Adrenal gland (tissue), 12 donors: Measurements from ENCODE around the gene STRC. TPM values are rescaled to one million over a fixed set of nuclear protein-coding genes. Genes with fewer than 3 reads are reported as not detected.
"Not testable (repeated sequence)": the region's sequence is repeated elsewhere in the genome, so short reads cannot be mapped to it uniquely, and the experiment has no call there.

Experiments used
- DNase-seq, 7 donors: peaks; one replicate each; pipeline ENCODE4 v3.0.0-alpha.2; 2019 to 2020
- H3K27ac ChIP-seq, 5 donors: fragments of 200-600 bp; sonication (generic) in 4 of 5; 1 replicate in 3 of 5; 2 replicates in 2 of 5; pipeline versions ENCODE4 v1.5.1 to v1.8.0; 2016 to 2020; ENCODE audit warnings: mild to moderate bottlenecking in 1 of 5
- H3K27me3 ChIP-seq: fragments of 200-600 bp; 2 replicates; pipeline ENCODE4 v1.8.0; 2021
- H3K36me3 ChIP-seq, 2 donors: fragments of 200-600 bp; replicated peaks in 1 of 2; 1 replicate in 1 of 2; 2 replicates in 1 of 2; pipeline versions ENCODE4 v1.5.1 to v1.8.0; 2018 to 2022
- H3K4me1 ChIP-seq, 2 donors: fragments of 200-600 bp; replicated peaks in 1 of 2; 1 replicate in 1 of 2; 2 replicates in 1 of 2; pipeline versions ENCODE4 v1.5.1 to v1.8.0; 2018 to 2021
- H3K4me3 ChIP-seq, 4 donors: fragments of 200-600 bp; sonication (generic) in 3 of 4; one replicate each; pipeline ENCODE4 v1.5.1; 2016 to 2018
- H3K9me3 ChIP-seq, 3 donors: fragments of 200-600 bp; sonication (generic) in 1 of 3; replicated peaks in 1 of 3; 1 replicate in 2 of 3; 2 replicates in 1 of 3; pipeline versions ENCODE4 v1.5.1 to v1.8.0; 2016 to 2021
- POLR2A ChIP-seq, 2 donors: fragments of 450-650 bp; IDR thresholded peaks; one replicate each; pipeline ENCODE4 v1.6.1; 2017; ENCODE audit warnings: antibody characterized with exemption in 2 of 2, mild to moderate bottlenecking in 2 of 2, moderate library complexity in 1 of 2
- WGBS, 4 donors: extraction: QIAGEN DNeasy Blood & Tissue Kit in 2 of 4; methylation state at CpG; one replicate each; pipeline versions ENCODE4 v1.1.5 to v1.1.7; 2013 to 2017; 5-methylcytosine and 5-hydroxymethylcytosine counted together
- intact Hi-C, 2 donors: fragments of 100-400 bp; cut with DNase I; formaldehyde crosslinking; loops; one replicate each; pipeline versions ENCODE4 v1.14.1 to v1.15.0; 2022 to 2023
- polyA plus RNA-seq, 3 donors: library from polyadenylated mRNA; stranded (reverse); fragments of 200-250 nt in 2 of 3; fragments of 350-450 nt in 1 of 3; fragmentation: Illumina TruSeq in 1 of 3; extraction: RNeasy Lipid Tissue Mini Kit (QIAGEN cat#74804) in 1 of 3; gene quantifications; one replicate each; pipeline ENCODE4 v1.2.3, GENCODE V29; 2013 to 2014
- total RNA-seq, 9 donors: library from RNA; depleted of rRNA in 4 of 9; stranded (reverse); fragments of >200 nt in 4 of 9; fragments of 120-200 nt in 1 of 9; fragmentation: NEBNext Ultra II Directional in 1 of 9; extraction: Animal tissue kit (Norgen Biotek cat#: 25700) in 1 of 9; gene quantifications; one replicate each; pipeline versions ENCODE4 v1.1.0 to v1.2.4, GENCODE V29; 2013 to 2023
- TF ChIP-seq, protein P1 (sequence below), 6 experiments: fragments of 450-650 bp in 4 of 6; fragments of 200-600 bp in 2 of 6; sonication (generic) in 1 of 6; IDR thresholded peaks; 1 replicate in 5 of 6; 2 replicates in 1 of 6; pipeline versions ENCODE4 v1.5.1 to v1.8.0; 2016 to 2021; ENCODE audit warnings: antibody characterized with exemption in 6 of 6, mild to moderate bottlenecking in 2 of 6, moderate library complexity in 1 of 6
- donor health status: healthy with polysubstance abuse.
- donor health status: Bipolar disorder and iron deficiency.
- donor health status: DM: yes; HTN: yes; CAD: no.
- donor health status: DM: no; HTN: no; CAD: no.
- donor health status: DM: no; HTN: no; CAD: no.
- donor health status: DM: yes; HTN: yes; CAD: no.

The STRC gene
- total and polyA plus RNA-seq, 12 donors = 0.09 to 2.6 (median 0.45) TPM; not detected in 1

DNA sequence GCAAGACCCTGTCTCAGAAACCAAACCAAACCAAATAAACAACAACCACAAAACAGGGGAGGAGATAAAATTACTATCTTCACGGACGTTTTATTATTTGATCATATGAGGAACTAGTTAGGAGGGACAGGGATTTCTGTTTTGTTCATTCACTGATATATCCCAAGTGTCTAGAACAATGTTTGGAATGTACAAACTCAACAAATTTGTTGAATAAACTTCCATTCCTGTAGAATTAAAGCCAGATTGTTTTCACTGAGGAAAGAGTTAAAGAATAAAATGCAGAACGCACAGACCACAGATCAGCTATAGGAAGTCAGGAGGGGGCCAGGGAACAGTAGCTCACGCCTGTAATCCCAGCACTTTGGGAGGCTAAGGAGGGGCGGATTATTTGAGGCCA is 6.5 kb upstream of the STRC start:
- no peaks in the 10 kb centered on the region for H3K27me3 ChIP-seq
- TF ChIP-seq POLR2A (IDR thresholded peaks at IDR 0.05) = no peak
- TF ChIP-seq, protein P1, sequence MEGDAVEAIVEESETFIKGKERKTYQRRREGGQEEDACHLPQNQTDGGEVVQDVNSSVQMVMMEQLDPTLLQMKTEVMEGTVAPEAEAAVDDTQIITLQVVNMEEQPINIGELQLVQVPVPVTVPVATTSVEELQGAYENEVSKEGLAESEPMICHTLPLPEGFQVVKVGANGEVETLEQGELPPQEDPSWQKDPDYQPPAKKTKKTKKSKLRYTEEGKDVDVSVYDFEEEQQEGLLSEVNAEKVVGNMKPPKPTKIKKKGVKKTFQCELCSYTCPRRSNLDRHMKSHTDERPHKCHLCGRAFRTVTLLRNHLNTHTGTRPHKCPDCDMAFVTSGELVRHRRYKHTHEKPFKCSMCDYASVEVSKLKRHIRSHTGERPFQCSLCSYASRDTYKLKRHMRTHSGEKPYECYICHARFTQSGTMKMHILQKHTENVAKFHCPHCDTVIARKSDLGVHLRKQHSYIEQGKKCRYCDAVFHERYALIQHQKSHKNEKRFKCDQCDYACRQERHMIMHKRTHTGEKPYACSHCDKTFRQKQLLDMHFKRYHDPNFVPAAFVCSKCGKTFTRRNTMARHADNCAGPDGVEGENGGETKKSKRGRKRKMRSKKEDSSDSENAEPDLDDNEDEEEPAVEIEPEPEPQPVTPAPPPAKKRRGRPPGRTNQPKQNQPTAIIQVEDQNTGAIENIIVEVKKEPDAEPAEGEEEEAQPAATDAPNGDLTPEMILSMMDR (IDR thresholded peaks at IDR 0.05) = no peak
- WGBS, 4 donors = 23 to 28% (median 27%) methylated on average over 5 of the region's 5 CpGs
- H3K4me1 ChIP-seq = no peaks in the 10 kb centered on the region
- H3K9me3 ChIP-seq = no peaks in the 10 kb centered on the region
- no peak overlapping the region for H3K27ac ChIP-seq
- no peak overlapping the region for H3K4me3 ChIP-seq
- DNase-seq = no peak
- no peaks in the 10 kb centered on the region for H3K36me3 ChIP-seq
- intact Hi-C loops = no loop called here

DNA sequence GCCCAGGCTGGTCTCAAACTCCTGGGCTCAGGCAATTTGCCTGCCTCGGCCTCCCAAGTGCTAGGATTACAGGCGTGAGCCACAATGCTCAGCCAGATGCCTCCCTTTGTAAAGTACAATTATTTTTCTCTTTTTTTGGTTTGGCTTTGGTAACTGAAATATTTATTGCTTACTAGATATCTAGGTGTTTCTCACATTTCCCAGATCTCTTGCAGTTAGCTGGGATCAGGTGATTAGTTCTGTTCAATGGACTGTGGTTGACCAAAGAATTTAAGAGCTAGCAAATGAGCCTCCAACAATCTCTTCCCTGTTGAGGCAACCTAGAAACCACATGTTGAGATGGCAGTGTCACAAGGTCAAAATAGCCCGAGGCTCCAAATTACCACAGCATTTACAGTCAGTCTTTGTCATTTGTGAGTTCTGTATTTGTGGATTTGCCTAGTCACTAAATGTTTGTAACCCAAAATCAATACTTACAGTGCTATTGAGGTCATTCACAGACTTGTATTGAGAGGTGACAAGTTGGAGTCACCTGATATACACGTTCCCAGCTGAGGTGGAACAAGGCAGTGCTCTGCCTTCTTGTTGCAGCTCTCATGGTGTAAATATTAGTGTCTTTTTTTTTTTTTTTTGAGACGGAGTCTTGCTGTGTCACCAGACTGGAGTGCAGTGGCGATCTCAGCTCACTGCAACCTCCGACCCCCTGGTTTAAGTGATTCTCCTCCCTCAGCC is 3.6 kb upstream of the STRC start:
- H3K9me3 ChIP-seq, H3K4me1 ChIP-seq, H3K27ac ChIP-seq, H3K27me3 ChIP-seq, DNase-seq, intact Hi-C loops, H3K4me3 ChIP-seq, H3K36me3 ChIP-seq: not testable (repeated sequence)
- 67 to 80% (median 75%) methylated on average over 4 to 6 of the region's 7 CpGs for WGBS, 4 donors

DNA sequence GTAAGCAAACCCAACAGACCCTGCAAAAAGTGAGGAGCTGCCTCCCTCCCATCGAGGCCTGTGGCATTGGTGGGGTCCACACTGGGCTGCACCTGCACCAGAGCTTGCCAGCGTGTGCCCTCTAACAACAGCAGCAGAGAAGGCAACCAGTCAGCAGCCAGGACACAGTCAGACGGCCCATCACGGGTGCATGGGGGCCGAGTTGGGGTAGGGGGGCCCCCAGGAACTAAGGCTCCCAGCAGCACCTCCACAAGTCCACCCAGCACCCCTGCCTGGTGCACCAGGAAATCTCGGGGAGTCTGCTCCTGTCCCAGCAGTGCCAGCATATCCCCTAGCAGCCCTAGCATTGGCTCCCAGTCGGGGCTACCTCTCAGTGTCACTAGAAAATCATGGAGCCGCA is 850 bp downstream of the STRC start:
- not testable (repeated sequence) for H3K4me3 ChIP-seq, DNase-seq

DNA sequence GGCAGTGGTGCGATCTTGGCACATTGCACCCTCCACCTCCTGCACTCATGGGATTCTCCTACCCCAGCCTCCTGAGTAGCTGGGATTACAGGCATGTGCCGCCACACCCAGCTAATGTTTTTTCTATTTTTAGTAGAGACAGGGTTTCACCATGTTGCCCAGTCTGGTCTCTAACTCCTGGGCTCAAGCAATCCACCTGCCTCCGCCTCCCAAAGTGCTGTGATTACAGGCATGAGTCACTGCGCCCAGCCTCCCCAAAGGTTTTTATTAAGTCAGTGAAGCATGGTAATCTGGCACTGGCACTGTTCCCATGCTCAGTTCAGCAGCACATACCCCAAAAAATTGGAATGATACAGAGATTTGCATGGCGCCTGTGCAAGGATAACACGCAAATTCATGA is 16.4 kb downstream of the STRC start:
- intact Hi-C loops, H3K27me3 ChIP-seq, DNase-seq, H3K36me3 ChIP-seq, H3K9me3 ChIP-seq, H3K4me1 ChIP-seq, H3K27ac ChIP-seq, H3K4me3 ChIP-seq: not testable (repeated sequence)
- 80 to 88% (median 83%) methylated on average over 6 of the region's 6 CpGs for WGBS, 4 donors

More for the DNA sequence above, 850 bp downstream of the STRC start:
- WGBS, 4 donors = 65 to 78% methylated on average over 3 of the region's 8 CpGs; no CpG with 5 or more reads in 2 of the 4 donors
- intact Hi-C loops, H3K36me3 ChIP-seq, H3K4me1 ChIP-seq, H3K9me3 ChIP-seq, H3K27ac ChIP-seq, H3K27me3 ChIP-seq: not testable (repeated sequence)

DNA sequence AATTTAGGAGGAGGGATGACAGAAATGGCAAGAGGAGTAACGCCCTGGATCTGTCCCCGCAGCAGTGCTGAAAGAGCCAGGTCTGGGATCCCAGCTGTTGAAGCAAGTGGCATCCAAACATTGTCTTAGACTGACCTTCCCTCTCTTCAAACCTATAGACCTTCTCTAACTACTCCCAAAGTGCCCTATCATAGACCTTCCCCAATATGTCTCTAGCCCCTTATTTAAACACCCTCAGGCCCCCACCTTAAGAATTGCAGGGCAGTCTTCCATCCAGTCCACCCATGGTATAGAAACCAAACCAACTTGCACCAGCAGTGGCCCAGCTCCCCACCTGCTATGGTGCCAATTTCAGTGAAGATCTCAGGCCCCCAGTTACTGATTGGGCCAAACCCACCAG is 18.4 kb downstream of the STRC start:
- H3K27me3 ChIP-seq, H3K27ac ChIP-seq, H3K9me3 ChIP-seq, H3K36me3 ChIP-seq, H3K4me3 ChIP-seq, H3K4me1 ChIP-seq, DNase-seq, intact Hi-C loops: not testable (repeated sequence)
- no CpG with 5 or more reads among the region's 2 CpGs for WGBS, 4 donors

DNA sequence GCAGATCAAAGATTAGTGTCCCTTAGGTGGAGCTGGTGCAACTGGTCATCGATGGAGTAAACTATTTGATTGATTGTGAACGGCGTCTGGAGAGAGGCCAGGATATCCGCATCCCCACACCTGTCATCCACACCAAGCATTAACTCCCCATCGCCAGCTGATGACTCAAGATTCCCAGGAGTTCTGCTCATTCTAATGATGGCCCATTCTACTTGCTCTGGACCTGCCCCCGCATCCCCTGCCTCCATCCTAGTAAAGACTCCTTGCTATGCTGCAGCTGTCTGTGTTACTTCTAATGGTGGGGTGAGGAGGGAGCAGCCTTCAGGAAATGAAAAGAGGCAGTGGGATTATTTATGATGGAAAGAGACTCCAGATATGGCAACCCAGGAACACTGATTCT is 19.5 kb downstream of the STRC start:
- intact Hi-C loops = not testable (repeated sequence)

DNA sequence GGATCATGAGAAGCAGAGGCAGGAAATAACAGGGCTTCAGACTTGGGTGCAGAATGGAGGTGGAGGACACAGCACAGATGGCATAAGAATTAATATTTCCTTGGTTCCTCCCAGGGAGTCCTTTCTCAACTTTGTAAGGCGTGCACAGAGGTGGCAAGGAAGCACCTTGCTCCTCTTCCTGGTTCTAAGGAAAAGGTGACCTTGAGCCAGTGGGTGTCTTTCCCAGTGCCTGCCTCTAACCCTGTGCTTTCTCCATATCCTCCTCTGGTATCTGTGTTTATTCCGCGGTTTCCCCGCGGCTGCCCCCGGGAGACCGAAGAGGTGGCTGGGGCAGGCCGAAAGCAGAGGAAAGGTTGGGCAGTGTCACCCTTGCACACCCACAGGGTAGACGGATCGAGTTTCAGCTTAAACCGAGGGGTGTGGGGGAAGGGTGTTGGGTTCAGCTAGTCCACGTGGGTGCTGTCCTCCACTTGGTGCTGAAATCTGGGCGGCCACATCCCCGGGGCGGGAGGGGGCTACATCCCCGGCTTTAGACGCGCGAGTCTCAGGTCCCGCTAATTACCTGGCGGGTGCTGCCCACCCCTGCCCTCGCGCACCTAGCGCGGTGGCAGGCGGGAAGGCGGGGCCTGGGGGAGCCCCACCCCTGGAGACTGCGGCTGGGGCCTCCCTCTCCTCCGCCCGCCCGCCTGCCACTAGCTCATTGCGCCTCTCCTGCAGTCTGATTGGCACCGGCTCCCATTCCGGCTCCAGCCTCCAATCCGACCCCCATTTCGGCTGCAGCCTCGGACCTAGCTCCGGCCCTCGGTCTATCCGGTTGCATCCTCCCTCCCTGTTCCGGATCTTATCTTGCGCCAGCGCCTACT is 25.0 kb downstream of the STRC start, which contains the start of gene CKMT1B:
Gene CKMT1B, plus strand, starts transcription at position 700 of the 863 bp plus-strand sequence. CDS start 192 bp downstream, outside the sequence.
- H3K36me3 ChIP-seq, H3K27me3 ChIP-seq, H3K4me3 ChIP-seq, H3K27ac ChIP-seq, H3K9me3 ChIP-seq, DNase-seq, intact Hi-C loops, H3K4me1 ChIP-seq: not testable (repeated sequence)
- WGBS, 4 donors = no CpG with 5 or more reads among the region's 43 CpGs

More for the DNA sequence above, 19.5 kb downstream of the STRC start:
- not testable (repeated sequence) for H3K4me3 ChIP-seq, H3K27ac ChIP-seq, H3K4me1 ChIP-seq, DNase-seq, H3K36me3 ChIP-seq, H3K27me3 ChIP-seq, H3K9me3 ChIP-seq
- WGBS, 4 donors = 75 to 91% (median 80%) methylated on average over 5 to 6 of the region's 6 CpGs

DNA sequence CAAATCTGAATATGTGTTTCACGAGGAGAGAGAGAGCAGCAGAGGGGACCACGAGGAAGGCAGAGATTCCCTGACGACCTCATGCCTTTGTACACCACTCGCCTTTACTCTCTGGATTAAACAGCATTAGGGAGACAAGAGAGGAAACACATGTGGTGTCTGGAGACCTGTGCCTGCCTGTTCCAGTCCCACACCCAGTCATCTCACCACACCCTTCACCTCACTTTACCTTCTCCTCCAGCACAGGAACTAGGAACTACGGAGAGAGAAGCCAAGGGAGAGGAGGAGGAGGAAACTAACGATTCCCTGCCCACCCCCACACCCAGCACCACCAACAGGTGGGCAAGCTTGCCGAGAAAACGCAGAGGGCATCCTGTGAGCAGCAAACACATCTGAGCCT is 25.8 kb downstream of the STRC start:
- H3K4me3 ChIP-seq, intact Hi-C loops, H3K27me3 ChIP-seq, H3K4me1 ChIP-seq, H3K36me3 ChIP-seq, DNase-seq, H3K9me3 ChIP-seq, H3K27ac ChIP-seq: not testable (repeated sequence)
- WGBS, 4 donors = 16 to 26% (median 20%) methylated on average over 2 to 4 of the region's 8 CpGs; no CpG with 5 or more reads in 1 of the 4 donors

DNA sequence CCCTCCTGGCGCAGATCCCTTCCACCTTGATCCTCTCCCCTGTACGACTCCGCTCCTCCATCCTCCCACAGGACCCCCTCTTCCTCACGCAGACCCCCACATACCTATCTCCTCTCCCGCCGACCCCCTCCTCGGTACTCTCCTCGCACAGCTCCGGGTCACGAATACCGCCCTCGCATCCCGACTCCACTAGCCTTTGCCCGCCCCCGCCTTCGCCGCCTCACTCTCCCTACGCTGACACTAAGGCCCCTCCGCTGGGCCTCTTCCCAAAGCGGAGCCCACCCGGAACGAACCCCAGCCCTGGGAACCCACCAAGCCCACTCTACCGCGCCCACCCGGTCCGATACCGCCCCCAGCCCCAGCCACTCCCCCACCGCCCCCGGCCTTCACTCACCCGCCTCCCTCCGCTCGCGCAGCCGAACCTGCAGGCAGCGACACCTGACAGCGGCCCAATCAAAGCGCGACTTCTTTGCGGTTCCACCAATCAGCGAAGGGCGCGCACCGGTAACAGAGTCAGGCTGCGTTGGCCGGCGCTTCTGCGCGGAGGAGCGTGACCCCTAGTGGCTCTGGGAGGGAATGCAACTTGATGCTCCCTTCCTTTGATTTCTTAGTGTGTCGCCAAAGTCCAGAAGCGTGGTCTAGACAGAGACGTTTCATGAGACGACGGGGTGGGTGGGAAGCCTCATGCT is 28.7 kb downstream of the STRC start, which contains the start of gene PPIP5K1:
Gene PPIP5K1, minus strand, starts transcription at position 431 of the 689 bp plus-strand sequence. CDS start 5,704 bp downstream, outside the sequence.
- DNase-seq, H3K4me1 ChIP-seq, H3K4me3 ChIP-seq, H3K27ac ChIP-seq, H3K27me3 ChIP-seq, H3K9me3 ChIP-seq, intact Hi-C loops, H3K36me3 ChIP-seq: not testable (repeated sequence)
- WGBS, 4 donors = no CpG with 5 or more reads among the region's 54 CpGs
